SK-N-MC (cell line): Measurements from ENCODE around the gene FAM13A.
A peak's percentile ranks its signal among the peaks of the same experiment; 100 is the strongest.

Source experiments
- DNase-seq: peaks from one replicate; pipeline ENCODE4 v3.0.0-alpha.2; 2011; ENCODE audit warnings: low read depth, low spot score
- H3K27ac ChIP-seq: fragments of 200-600 bp; sonication (generic); 2 replicates; pipeline ENCODE4 v1.5.1; 2016; ENCODE audit warnings: mixed run types
- H3K36me3 ChIP-seq: fragments of 200-600 bp; sonication (generic); 2 replicates; pipeline ENCODE4 v1.6.1; 2017; ENCODE audit warnings: antibody characterized with exemption, low read length, mixed read lengths; ENCODE audit not compliant: insufficient read depth
- H3K4me3 ChIP-seq: fragments of 200-600 bp; sonication (generic); 2 replicates; pipeline ENCODE4 v1.5.1; 2016
- H3K9ac ChIP-seq: fragments of 200-600 bp; sonication (generic); 2 replicates; pipeline ENCODE4 v1.8.0; 2017; ENCODE audit warnings: mixed run types, mixed read lengths; ENCODE audit not compliant: insufficient read length
- H3K9me3 ChIP-seq: fragments of 200-600 bp; sonication (generic); 2 replicates; pipeline ENCODE4 v1.6.1; 2017; ENCODE audit warnings: low read depth, mild to moderate bottlenecking, antibody characterized with exemption, low read length, moderate library complexity, mixed read lengths
- EZH2 ChIP-seq: fragments of 200-600 bp; sonication (generic); IDR thresholded peaks from one replicate; pipeline ENCODE4 v1.6.1; 2017; ENCODE audit warnings: antibody characterized with exemption
- FOXP2 ChIP-seq: optimal IDR thresholded peaks from 2 replicates; pipeline ENCODE3; 2011; ENCODE audit warnings: mild to moderate bottlenecking, moderate library complexity; ENCODE audit not compliant: insufficient read depth; ENCODE audit errors: extremely low read length, control extremely low read depth
- POLR2AphosphoS5 ChIP-seq: IDR thresholded peaks from 2 replicates; pipeline ENCODE4 v1.6.1; 2012; ENCODE audit warnings: mild to moderate bottlenecking, low read depth, low read length, borderline replicate concordance

FAM13A gene

GRCh38 chr4:88697141-88697540 lies 359.8 kb downstream of the FAM13A start:
- DNase-seq, result no peak
- Histone ChIP-seq H3K9ac (peak overlapping the region; percentile 49), H3K4me3 (peak overlapping the region; percentile 81), H3K27ac (no peak overlapping the region), H3K36me3 (no peaks in the 10 kb centered on the region), H3K9me3 (no peaks in the 10 kb centered on the region)
- TF ChIP-seq POLR2AphosphoS5, result no peak
- no peak for TF ChIP-seq EZH2
- TF ChIP-seq FOXP2, result no peak

- TF ChIP-seq FOXP2, result no peak
- no peak for TF ChIP-seq POLR2AphosphoS5
- no peak for TF ChIP-seq EZH2
- H3K27ac ChIP-seq, result no peak overlapping the region
Measured at GRCh38 chr4:88696630-88697029, 360.4 kb downstream of the FAM13A start.

GRCh38 chr4:88693792-88694191 lies 363.2 kb downstream of the FAM13A start:
- Histone ChIP-seq H3K4me3 (no peak overlapping the region), H3K9ac (no peak overlapping the region), H3K27ac (no peak overlapping the region), H3K36me3 (no peaks in the 10 kb centered on the region), H3K9me3 (no peaks in the 10 kb centered on the region)
- DNase-seq, result no peak
- TF ChIP-seq EZH2 (no peak), FOXP2 (no peak), POLR2AphosphoS5 (no peak)

More at GRCh38 chr4:88696630-88697029, 360.4 kb downstream of the FAM13A start:
- no peak for DNase-seq
- Histone ChIP-seq H3K36me3 (no peaks in the 10 kb centered on the region), H3K9me3 (no peaks in the 10 kb centered on the region), H3K4me3 (peak overlapping the region; percentile 81; the same call in 1 of the 2 replicates), H3K9ac (no peak overlapping the region)

GRCh38 chr4:88690355-88690754 lies 366.6 kb downstream of the FAM13A start:
- no peak for DNase-seq
- Histone ChIP-seq H3K27ac (no peak overlapping the region), H3K4me3 (no peak overlapping the region), H3K9ac (no peak overlapping the region), H3K9me3 (no peaks in the 10 kb centered on the region), H3K36me3 (no peaks in the 10 kb centered on the region)
- TF ChIP-seq POLR2AphosphoS5 (no peak), FOXP2 (no peak), EZH2 (no peak)

- Histone ChIP-seq H3K4me3 (no peak overlapping the region), H3K36me3 (no peaks in the 10 kb centered on the region), H3K9me3 (no peaks in the 10 kb centered on the region), H3K9ac (no peak overlapping the region), H3K27ac (no peak overlapping the region)
- TF ChIP-seq FOXP2 (no peak), EZH2 (no peak), POLR2AphosphoS5 (no peak)
- no peak for DNase-seq
Measured at GRCh38 chr4:88681209-88681608, 375.8 kb downstream of the FAM13A start.
